ENCODE measurements around the gene RBFOX1. TPM values are rescaled to one million over a fixed set of nuclear protein-coding genes. Genes with fewer than 3 reads are reported as not detected.

The RBFOX1 gene
- total RNA-seq, 4 donors from 2014 or later = 0.12 to 0.54 TPM; not detected in 2

DNA sequence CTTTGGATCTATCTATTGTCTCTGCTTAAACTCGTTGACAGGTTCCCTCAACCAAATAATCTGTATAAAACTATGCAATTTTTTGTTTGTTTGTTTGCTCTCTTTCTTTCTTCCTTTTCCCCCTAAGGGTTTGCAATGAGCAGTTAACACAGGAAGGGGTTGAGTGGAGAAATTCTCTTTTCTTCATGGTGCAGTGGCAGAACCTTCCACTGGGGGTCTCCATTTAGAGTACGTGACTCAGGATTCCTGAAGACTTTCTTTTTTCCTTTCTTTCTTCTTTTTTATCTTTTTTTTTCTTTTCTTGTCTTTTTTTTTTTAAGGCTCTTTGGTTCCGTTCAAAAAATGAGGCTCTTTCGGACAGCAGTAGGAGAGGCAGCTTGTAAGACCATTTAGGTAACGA lies 19.5 kb upstream of the RBFOX1 start:
- ATAC-seq = no peak
- Histone ChIP-seq H3K4me3 (no peak overlapping the region), H3K9me3 (no peaks in the 10 kb centered on the region), H3K36me3 (no peaks in the 10 kb centered on the region), H3K27ac (no peak overlapping the region), H3K4me1 (no peaks in the 10 kb centered on the region), H3K27me3 (peaks cover 28% of the 10 kb centered on the region)
- WGBS, 2 donors (ENCODE audit: low coverage in 1 of 2) = 38 to 57% methylated on average over 3 of the region's 5 CpGs
- TF ChIP-seq EP300 (IDR thresholded peaks at IDR 0.05) (no peak), POLR2AphosphoS5 (IDR thresholded peaks at IDR 0.05) (no peak), POLR2A (IDR thresholded peaks at IDR 0.05) (no peak)
- TF ChIP-seq, protein P1, sequence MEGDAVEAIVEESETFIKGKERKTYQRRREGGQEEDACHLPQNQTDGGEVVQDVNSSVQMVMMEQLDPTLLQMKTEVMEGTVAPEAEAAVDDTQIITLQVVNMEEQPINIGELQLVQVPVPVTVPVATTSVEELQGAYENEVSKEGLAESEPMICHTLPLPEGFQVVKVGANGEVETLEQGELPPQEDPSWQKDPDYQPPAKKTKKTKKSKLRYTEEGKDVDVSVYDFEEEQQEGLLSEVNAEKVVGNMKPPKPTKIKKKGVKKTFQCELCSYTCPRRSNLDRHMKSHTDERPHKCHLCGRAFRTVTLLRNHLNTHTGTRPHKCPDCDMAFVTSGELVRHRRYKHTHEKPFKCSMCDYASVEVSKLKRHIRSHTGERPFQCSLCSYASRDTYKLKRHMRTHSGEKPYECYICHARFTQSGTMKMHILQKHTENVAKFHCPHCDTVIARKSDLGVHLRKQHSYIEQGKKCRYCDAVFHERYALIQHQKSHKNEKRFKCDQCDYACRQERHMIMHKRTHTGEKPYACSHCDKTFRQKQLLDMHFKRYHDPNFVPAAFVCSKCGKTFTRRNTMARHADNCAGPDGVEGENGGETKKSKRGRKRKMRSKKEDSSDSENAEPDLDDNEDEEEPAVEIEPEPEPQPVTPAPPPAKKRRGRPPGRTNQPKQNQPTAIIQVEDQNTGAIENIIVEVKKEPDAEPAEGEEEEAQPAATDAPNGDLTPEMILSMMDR (IDR thresholded peaks at IDR 0.05) = peak in 1 of 4 experiments; percentile 10

DNA sequence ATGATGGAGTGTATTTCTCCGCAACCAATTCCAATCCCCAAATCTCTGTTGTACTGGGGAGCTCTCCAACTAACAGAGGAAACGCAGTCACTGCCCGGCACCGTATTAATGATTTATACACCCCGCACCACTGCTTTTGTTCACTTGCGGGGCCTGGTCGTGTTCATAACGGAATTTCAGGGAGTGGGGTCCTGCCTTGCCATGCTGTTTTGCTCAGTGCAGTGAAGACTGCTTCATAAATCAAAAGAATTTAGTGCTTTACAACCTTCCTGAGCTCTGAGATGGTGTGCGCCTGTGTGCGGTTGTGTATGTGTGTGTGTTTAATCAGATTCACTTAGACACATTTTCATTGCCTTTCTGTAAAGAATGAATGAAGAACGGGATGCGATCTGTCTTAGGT lies 18.5 kb upstream of the RBFOX1 start:
- no peaks in the 10 kb centered on the region for H3K9me3 ChIP-seq
- H3K4me1 ChIP-seq = no peaks in the 10 kb centered on the region
- 30 to 56% methylated on average over 7 to 11 of the region's 12 CpGs for WGBS, 2 donors (ENCODE audit: low coverage in 1 of 2)
- ATAC-seq = no peak
- peaks cover 25% of the 10 kb centered on the region for H3K27me3 ChIP-seq
- H3K36me3 ChIP-seq = no peaks in the 10 kb centered on the region
- H3K27ac ChIP-seq = no peak overlapping the region
- TF ChIP-seq, protein P1 (IDR thresholded peaks at IDR 0.05) = no peak
- no peak for TF ChIP-seq POLR2A (IDR thresholded peaks at IDR 0.05)
- no peak for TF ChIP-seq EP300 (IDR thresholded peaks at IDR 0.05)
- no peak overlapping the region for H3K4me3 ChIP-seq

DNA sequence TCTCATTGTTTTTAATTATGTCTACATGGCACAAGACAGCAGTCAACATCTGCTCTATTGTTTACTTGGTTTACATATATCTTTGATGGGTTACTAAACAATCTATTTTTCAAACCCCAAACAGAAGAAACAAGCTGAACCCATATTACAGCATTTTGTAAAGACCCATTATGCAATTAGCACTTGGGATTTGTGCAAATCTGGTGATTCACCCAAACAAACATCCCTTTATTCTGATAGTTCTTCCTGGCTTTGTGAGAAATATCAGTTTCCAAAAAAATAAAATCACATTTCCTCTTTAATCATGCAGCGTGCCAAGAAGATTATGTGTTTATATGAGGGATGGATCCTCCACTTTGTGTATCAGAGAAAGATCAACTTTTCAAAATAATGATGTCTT lies 16.8 kb upstream of the RBFOX1 start:
- Histone ChIP-seq H3K4me3 (no peak overlapping the region), H3K36me3 (no peaks in the 10 kb centered on the region), H3K9me3 (peaks cover 0 to 5% (median 0%) of the 10 kb centered on the region in 3 donors), H3K27ac (no peak overlapping the region), H3K27me3 (peaks cover 15% of the 10 kb centered on the region), H3K4me1 (no peaks in the 10 kb centered on the region)
- TF ChIP-seq POLR2A (IDR thresholded peaks at IDR 0.05) = no peak
- TF ChIP-seq POLR2AphosphoS5 (IDR thresholded peaks at IDR 0.05) = no peak
- no peak for TF ChIP-seq EP300 (IDR thresholded peaks at IDR 0.05)
- TF ChIP-seq, protein P1 (IDR thresholded peaks at IDR 0.05) = no peak
- 29 to 69% methylated on average over 1 of the region's 1 CpG for WGBS, 2 donors (ENCODE audit: low coverage in 1 of 2)
- ATAC-seq = no peak

DNA sequence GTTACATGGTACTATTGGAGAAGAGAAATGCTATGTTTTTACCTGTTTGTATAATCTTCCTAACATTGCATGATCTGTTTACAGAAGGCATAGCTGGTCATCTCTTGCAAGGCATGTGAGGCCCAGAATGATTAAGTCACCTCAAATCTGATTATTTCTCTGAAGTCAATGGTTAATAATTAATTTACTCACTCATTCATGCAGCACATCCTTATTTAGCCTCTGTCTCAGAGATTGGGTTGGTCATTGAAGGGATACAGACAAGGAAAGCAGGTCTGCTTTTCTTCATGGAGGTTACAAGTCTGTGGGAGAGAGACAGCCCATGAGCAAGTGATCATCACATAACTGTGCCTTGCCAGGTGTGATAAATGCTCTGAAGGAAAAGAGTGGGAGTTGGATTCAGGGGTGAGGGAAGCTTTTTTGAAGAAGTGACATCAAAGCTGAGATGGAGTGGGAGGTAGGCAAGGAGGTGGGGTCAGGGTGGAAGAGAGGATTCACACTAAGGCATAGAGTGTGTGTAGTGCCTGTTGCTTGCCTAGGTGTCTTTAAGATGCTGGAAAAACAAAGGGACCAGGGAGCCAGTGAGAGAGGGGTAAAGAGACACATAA lies 16.3 kb upstream of the RBFOX1 start:
- Histone ChIP-seq H3K36me3 (no peaks in the 10 kb centered on the region), H3K27ac (no peak overlapping the region), H3K4me1 (no peaks in the 10 kb centered on the region), H3K9me3 (peaks cover 0 to 5% (median 0%) of the 10 kb centered on the region in 3 donors), H3K27me3 (peaks cover 15% of the 10 kb centered on the region), H3K4me3 (no peak overlapping the region)
- ATAC-seq = no peak
- TF ChIP-seq POLR2AphosphoS5 (IDR thresholded peaks at IDR 0.05) (no peak), EP300 (IDR thresholded peaks at IDR 0.05) (no peak), POLR2A (IDR thresholded peaks at IDR 0.05) (no peak)
- TF ChIP-seq, protein P1 (IDR thresholded peaks at IDR 0.05) = no peak

DNA sequence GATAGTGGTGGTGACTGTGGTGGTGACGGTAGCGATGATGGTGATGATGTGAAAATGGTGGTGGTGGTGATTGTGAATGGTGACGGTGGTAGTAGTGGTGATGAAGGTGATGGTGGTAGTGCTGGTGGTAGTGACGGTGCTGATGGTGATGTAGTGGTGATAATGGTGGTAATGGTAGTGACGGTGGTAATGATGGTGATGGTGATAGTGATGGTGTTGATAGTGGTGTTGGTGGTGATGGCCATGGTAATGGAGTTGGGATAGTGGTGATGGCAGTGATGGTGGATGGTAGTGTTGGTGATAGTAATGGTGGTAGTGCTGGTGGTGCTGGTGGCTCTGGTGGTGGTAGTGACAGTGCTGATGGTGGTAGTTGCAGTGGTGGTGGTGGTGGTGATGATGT lies 14.7 kb upstream of the RBFOX1 start:
- no peaks in the 10 kb centered on the region for H3K36me3 ChIP-seq
- H3K27me3 ChIP-seq = peaks cover 5% of the 10 kb centered on the region
- WGBS, 2 donors (ENCODE audit: low coverage in 1 of 2) = 87 to 90% methylated on average over 5 of the region's 5 CpGs

More for the DNA sequence above, 14.7 kb upstream of the RBFOX1 start:
- TF ChIP-seq, protein P1 (IDR thresholded peaks at IDR 0.05) = no peak
- TF ChIP-seq POLR2AphosphoS5 (IDR thresholded peaks at IDR 0.05) (no peak), POLR2A (IDR thresholded peaks at IDR 0.05) (no peak), EP300 (IDR thresholded peaks at IDR 0.05) (no peak)
- no peak for ATAC-seq
- Histone ChIP-seq H3K4me1 (no peaks in the 10 kb centered on the region), H3K9me3 (peaks cover 0 to 5% (median 0%) of the 10 kb centered on the region in 3 donors), H3K27ac (no peak overlapping the region), H3K4me3 (no peak overlapping the region)
